Right kidney (tissue), 1 donor: ENCODE data around the gene ECE1.
"Not testable (repeated sequence)": the region's sequence is repeated elsewhere in the genome, so short reads cannot be mapped to it uniquely, and the experiment has no call there.

ENCODE experiments used
- DNase-seq: peaks from one replicate; pipeline ENCODE4 v3.0.0-alpha.2; 2016

ECE1 gene

DNA sequence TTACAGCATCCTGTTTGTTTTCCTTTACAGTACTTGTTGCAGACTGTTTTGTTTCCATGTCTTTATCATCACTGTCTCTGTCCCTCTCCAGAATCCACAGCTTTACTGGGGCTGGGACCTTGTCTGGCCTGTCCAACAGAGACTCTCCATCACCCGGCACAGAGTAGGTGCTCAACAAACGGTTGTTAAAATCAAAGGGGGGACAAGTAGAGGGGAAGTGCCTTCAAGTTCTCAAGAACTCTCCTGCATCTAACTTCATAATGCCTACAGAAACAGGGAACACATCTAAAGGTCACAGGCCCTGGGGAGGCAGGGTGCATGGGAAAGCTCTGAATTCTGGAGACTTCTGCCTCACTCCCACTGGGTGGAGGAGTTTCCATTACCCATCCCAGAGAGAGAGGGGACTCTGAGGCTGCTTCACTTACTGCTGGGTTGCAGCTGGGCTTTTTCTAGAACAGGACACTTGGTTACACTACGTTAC lies 2.3 kb upstream of the ECE1 start:
- DNase-seq = no peak

DNA sequence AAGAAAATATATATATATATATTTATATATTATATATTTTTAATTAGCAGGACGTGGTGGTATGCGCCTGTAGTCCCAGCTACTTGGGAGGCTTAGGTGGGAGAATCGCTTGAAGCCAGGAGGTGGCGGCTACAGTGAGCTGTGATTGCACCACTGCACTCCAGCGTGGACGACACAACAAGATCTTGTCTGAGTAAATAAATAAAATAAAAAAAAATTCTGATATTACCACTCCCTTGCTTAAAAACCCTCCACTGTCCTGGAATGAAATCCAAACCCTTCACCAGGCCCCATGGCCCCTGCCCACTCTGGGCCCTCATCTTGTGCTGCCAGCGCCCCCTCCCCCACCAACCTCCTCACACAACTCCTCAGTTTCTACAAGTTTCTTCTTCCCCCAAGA lies 1.7 kb upstream of the ECE1 start:
- DNase-seq = no peak

DNA sequence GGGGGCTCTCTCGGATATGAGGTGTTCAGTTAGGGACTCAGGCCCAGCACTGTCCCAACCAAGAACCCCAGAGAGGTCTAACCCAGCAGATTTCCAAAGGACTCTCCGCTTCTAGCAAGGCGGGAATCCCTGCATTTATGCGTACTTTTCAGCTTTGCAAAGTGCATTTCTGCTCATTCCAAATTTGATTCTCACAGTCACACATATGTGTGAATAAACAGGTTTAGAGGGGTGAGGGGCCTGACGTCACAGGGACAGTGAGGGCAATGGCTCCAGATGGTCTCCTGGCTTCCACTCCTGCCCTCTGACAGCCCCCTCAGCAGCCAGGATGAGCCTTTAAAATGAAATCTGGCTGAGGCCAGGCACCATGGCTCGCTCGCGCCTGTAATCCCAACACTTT lies 921 bp upstream of the ECE1 start:
- DNase-seq = no peak

DNA sequence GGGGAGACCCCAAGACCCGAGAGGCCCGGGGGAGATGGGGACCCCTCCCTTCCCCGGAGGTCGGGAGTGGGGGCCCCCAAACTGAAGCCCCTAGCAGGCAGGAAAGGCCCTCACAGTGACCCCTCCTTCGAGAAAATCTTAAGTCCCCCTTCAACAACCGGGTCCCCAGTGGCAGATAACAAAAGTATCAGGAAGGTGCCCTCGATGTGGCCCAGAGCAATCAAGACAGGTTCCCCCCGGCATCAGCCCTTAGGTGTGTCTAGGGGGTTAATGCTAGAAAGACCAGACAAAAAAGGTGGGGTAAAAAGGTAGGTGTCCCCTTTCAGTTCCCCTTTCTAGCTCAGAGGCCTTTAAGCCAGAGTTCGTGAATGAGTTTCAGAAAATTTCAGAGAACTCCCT lies 282 bp upstream of the ECE1 start:
- DNase-seq = no peak

DNA sequence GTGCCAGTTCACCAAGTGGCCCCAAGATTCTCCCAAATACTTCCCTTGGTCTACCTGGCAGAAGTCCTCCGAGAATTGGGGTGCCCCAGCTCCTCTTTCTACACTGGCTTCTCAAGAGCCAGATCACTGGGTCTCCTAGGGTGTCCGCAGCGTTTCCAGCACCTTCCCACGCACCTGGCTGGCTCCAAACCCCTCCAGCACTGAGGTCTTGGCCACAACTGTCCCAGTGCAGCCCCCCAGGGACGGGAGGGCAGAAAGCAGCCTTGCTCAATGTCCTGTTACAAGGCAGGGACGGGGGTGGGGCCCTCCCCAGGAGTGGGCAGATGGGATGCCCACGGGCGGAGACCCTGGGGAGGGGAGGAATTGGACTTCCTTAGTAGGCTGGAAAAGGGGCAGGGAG lies 1.1 kb downstream of the ECE1 start:
- no peak for DNase-seq

DNA sequence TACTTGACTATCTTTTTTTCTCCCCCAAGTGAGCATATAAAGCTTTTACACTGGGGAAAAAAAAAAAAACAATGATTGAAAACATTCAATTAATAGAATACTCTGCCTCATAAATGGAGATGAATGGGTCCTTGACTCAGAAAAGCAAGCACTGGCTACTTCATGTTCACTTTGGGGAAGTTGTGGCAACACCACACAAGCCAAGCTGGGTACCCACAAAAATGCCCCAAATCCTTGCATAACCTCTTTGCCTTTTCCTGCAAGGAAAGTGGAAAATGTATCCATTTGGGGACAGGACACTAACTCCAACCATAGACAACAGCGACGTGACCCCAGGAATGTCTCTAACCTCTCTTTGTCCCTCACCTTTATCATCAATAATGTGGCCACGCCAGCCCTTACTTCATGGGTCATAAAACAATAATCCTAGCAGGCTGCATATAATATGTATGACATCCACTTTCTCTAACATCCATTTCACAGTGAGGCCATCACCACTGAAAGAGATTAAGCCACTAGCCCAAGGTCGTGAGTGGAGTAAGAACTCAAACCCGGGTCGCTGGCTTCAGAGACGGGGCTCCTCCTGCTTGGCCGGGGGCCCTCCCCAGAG lies 2.3 kb downstream of the ECE1 start:
- no peak for DNase-seq

DNA sequence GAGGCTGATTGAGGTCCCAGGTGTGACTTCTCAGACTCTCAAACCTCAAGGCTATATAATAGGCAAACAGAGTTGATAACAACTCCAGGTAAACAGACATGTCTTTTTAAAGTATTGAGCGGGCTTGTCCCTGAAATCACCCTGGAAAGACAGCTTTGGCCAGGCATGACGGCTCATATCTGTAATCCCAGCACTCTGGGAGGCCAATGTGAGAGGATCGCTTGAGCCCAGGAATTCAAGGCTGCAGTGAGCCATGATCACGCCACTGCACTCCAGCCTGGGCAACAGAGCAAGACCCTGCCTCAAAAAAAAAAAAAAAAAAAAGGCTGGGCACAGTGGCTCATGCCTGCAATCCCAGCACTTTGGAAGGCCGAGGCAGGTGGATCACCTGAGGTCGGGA lies 4.9 kb downstream of the ECE1 start:
- not testable (repeated sequence) for DNase-seq

DNA sequence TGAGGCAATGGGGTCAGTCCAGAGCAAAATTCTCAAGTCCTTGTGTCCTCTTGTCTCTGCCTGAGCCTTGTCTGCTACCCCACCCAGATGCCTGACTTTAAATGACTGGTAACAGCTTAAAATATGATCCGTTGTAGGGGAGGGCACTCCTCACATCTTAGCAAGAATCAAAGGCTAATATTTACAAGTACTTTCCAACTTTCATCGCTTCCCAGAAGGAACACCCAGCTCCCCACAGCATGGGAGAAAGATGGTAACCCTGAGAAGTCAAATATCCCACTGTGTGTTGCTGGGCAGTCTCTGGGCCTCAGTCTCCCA lies 5.2 kb downstream of the ECE1 start:
- no peak for DNase-seq

DNA sequence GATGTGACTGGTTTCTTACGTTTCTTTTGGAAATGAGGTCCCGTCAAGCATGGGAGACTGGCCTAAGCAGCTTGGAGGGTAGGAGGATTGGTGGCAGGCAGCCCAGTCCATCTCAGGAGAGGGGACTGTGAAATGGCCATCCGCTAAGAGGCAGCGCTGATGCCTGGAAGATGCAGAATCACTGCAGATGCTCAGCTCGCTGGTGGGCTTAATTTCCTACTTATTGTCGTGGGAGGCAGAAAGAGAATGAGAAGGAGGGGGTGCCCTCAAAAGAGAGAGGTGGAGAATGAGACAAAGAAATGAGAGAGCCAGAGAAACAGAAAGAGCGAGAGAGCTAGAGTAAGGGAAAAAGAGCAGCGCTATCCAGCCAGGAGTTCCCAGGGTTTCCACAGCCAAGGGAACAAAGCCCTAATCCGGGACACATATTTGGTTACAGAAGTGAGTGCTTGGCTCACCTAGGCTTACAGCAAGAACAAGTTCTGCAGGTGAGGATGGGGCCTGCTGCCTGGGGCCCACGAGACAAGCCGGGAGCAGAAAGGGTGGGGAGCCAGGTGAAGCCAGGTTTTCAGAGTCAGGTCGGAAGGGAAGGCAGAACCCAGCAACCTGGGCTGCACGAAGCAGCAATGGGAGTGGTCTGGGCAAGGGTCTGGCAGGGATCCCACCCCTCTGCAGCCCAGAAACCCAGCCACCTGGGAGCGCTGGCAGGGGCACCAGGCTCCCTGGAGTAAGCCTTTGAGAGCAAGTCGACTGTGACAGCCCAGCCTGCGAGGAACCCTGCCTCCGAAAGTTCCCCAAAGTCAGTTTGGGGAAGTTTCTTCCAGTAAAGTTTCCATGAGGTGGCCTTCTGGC lies 5.8 kb downstream of the ECE1 start:
- DNase-seq = no peak

DNA sequence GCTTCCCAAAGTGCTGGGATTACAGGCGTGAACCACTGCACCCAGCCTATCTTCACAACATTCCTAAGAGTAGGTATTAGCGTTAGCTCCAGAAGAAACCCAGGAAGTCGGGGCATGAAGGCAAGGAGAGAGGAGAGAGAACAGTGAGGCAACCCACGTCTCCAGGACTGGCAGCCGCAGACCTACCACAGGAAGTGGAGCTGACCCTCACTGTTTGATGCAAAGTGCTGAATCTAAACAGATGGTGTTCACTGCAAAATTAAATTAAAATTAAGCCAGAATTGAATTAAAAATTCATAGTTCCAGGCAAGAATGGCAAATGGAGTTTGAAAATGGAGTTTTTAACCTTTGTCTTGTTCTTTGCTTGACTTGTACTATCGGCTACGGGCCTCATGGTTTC lies 6.7 kb downstream of the ECE1 start:
- DNase-seq = no peak

DNA sequence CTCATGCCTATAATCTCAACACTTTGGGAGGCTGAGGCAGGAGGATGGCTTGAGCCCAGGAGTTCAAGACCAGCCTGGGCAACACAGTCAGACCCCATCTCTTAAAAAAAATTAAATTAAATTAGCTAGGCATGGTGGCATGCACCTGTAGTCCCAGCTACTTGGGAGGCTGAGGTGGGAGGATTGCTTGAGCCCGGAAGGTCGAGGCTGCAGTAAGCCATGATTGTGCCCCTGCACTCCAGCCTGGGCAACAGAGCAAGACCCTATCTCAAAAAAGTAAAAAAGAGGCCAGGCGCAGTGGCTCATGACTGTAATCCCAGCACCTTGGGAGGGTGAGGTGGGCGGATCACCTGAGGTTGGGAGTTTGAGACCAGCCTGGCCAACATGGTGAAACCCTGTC lies 8.2 kb downstream of the ECE1 start:
- DNase-seq = not testable (repeated sequence)

DNA sequence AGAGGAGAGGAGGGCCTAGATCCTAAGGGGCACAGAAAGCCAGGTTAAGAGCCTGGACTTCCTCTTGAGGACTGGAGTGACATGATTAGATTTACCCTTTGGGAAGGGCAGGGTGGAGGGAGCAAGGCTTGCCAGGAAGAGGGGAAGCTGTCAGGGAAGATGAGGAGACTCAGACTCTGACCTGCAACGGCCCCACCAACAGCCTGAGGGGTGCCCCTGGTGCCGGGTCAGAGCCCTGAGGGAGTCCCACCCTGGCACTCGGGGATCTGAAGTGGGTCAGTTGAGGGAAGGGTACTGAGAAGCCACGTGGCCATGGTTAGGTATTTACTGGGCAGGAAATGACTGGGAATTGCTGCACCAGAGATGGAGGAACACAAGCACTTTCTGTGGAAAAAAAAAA lies 9.8 kb downstream of the ECE1 start:
- DNase-seq = no peak

DNA sequence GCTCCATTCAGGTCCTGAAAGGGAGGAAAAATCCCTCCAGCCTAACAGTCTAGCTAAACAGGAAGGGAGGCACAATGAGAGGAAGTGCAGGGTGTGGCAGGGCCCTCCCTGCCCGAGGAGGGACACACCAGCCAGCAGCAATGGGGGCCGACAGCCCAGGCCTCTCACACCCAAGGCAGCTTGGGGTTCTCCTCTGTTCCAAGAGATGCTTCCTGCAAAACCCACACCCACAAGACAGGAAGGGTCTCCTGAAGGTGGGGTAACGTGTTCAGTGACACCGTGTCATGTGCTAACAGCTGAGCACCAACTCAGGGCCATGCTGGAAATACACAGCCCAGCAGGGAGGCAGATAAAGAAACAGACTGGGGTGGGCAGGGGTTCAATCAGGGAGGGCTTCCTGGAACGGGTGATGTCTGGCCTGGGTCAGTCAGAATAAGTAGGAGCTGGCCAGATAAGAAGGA lies 10.2 kb downstream of the ECE1 start:
- DNase-seq = no peak

DNA sequence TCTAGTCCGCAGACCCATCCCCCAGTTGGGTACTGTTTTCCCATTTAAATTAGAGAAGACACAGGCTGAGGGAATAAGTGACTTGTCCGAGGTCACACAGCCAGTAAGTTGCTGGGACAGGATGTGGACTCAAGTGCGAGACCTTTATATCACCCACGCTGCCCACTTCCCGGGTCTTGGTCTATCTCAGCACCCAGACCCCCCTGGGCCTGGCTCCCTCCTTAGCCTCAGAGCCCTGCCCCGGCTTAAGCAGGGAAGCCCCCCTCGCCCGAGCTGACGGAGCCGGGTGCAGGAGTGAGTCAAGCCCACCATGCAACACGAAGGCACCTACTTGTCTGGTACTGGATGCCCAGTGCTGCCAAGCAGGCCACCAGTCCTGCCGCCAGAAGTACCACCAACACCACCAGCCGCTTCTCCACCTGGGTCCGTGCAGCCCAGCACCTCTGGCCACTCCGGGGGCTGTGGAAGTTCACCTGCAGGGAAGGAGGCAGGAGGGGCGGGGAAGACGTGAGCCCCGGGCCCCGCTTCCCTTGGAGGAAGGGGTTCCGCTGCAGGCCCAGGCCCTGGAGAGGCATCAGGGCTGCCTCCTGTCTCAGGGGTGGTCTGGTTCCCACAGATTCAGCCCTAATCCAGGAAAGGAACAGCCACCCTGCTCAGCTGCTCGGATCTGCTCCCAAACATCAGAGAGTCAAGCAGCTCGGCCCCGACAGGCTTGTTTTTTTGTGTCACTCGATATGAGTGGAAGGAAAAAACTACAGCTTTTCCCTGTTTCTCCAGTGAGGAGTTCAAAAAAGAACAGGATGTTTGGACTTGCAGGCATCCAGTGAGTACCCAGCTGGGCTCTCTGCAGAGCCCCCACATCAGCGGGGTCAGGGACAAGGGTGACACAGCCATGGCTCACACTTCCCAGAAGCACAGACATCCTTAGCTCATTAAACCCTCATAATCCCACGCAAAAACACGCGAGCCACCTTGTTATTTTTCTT lies 11.1 kb downstream of the ECE1 start:
- DNase-seq = no peak

DNA sequence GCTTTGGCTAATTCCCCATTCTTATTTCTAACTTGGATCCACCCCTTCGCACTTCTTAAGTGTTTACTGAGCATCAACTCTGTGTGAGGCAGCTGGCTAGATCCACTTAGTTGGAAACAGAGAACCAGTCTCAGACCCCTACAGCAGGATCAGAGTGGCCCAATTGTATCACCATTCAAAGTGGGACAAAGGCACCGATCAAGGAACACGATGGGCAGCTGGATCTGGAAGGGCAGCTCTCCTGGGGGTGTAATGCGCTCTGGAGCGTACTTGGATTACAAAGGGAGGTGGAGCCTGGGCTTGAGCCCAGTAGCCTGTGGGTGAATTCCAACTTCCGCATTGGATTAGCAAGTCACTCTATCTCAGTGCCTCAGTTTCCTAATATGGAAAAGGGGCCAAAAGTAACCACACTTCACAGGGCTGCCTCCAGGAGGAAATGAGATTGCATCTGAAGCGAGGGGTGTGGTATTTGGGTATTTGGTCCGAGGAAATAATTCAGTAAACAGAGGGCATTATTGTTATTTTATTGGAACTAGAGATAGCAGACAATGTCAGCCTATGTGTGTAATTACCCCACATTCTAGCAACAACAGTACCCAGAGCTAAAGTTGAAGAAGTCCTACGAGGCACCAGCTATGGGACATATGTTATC lies 11.9 kb downstream of the ECE1 start:
- no peak for DNase-seq

DNA sequence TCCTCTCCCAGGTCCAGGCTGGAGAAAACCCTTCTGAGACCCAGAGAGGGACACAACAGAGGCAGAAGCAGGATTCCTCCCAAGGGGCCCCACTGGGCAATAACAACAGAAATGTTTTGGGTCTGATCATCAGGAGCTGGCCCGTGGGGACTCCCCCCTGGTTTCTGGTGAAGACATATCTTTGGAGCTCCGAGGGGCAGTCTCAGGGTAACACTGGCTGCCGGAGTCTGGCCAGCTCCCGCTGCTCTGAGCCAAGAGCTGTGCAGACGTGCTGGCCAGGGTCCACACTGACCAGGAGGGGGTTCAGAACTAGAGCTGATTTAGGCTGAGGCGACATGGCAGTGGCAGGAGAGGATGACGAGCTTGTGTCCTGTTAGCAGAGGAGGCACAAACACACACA lies 13.1 kb downstream of the ECE1 start:
- DNase-seq = no peak

DNA sequence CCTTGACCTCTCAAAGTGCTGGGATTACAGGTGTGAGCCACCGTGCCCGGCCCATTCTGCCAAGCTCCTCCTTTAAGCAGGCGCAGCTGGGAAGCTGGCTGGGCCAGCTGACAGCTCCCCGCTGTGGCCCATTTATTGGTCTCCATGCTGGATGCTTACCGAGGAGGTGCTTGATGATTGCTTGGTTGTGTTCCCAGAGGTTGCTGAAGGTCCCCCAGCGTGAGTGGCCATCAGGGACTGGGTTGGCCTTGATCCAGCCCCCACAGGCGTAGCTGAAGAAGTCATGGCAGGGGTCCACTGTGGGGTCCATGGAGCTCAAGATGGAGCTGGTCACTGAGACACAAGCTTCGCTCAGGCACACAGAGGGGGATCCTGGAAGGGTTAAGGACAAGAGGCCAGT lies 17.7 kb downstream of the ECE1 start:
- DNase-seq = no peak

DNA sequence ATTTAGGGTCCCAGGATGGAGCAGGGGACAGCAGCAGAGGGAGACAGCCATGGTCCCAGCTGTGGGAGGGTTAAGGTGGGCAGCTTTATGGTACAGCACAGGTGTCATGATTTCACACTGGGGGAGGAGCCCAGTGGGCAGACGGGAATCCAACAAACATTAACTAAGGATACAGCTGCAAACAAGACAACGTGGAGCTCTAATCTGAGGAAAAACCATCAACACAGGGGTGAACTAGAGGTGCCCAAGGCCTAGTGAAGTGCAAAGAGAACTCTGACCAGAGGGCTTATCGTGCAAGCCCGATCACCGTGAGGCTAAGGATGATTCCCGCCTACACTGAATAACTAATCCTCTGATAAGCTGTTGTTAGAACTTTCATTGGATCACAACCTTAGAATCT lies 18.7 kb downstream of the ECE1 start:
- no peak for DNase-seq

DNA sequence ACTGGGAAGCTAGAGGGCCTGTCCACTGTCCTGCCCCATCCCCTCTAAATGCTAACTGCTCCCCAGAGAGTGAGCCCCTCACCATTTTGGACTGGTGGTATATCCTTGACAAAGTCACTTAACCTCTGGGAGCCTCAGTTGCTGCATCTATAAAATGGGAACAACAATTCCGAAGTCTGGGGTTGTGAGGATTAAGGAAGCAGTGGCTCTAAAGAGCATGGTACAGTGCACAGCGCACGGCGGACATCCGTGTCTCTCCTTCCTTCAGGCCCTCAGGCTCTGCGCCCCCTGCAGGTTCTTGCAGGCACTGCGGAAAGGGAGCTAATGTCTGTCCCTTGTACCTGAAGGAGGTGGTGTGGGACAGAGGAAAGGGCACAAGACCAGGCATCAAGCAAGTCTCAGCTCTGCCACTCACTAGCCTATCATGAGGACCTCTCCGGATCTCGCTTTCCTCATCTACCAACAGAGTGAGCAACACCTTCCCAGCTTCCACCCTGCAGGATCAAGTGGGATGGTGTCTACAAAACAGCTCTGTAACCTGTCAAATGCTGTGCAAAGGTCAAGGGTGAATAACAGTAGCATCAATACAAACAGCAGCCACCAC lies 20.1 kb downstream of the ECE1 start:
- DNase-seq = no peak

DNA sequence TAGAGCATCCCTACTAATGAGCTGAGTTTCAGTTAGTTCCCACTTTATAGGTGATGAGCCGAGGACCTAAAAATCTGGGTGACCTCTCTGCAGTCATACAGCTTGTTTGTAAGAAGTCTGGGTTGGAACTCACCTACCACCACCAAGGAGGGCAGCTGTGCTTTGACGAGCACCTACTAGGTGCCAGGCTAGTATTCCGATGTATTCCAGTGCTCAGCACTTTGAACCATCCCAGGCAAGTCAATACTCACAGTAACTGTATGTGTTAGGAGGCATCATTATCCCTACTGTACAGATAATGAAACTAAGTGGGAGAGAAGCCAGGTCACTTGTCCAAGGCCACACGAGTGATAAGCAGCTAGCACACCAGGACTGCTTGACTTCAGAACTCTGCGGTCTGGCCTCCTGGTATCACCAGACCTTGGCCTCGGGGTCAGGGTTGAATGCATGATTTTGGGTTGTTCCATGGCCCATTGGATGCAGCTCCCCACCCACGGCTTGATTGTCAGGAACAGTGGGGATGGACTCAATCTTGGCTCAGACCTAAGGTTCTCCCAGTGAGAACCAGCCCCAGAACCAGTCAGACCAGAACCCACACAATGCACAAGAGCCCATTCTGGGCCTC lies 20.7 kb downstream of the ECE1 start:
- DNase-seq = no peak
